Loucy (cell line): ENCODE measurements around the gene SIK3.

Source experiments
- H2AFZ ChIP-seq: fragments of 200-600 bp; sonication (generic); 2 replicates; pipeline ENCODE4 v1.6.0; 2016; ENCODE audit warnings: antibody characterized with exemption, mild to moderate bottlenecking, low read length, moderate library complexity
- H3F3A ChIP-seq: fragments of 200-600 bp; 2 replicates; pipeline ENCODE4 v1.6.0; 2016; ENCODE audit warnings: antibody characterized with exemption, low read depth, mild to moderate bottlenecking
- H3K27me3 ChIP-seq: fragments of 200-600 bp; sonication (generic); 2 replicates; pipeline ENCODE4 v1.6.1; 2014; ENCODE audit warnings: low read length, mild to moderate bottlenecking; ENCODE audit not compliant: insufficient read depth, poor library complexity, severe bottlenecking
- H3K36me3 ChIP-seq: fragments of 200-600 bp; sonication (generic); 2 replicates; pipeline ENCODE4 v1.6.1; 2016; ENCODE audit warnings: low read length; ENCODE audit not compliant: insufficient read depth
- H3K4me1 ChIP-seq: fragments of 200-600 bp; sonication (generic); 2 replicates; pipeline ENCODE4 v1.5.1; 2014; ENCODE audit warnings: low read length, mild to moderate bottlenecking; ENCODE audit not compliant: insufficient read depth, poor library complexity, severe bottlenecking
- H3K4me2 ChIP-seq: fragments of 200-600 bp; sonication (generic); 2 replicates; pipeline ENCODE4 v1.6.0; 2014; ENCODE audit warnings: antibody characterized with exemption, low read length, low read depth, mild to moderate bottlenecking; ENCODE audit not compliant: poor library complexity, severe bottlenecking
- H3K4me3 ChIP-seq: fragments of 200-600 bp; sonication (generic); 2 replicates; pipeline ENCODE4 v1.5.1; 2014; ENCODE audit warnings: low read length, mild to moderate bottlenecking, mixed read lengths; ENCODE audit not compliant: poor library complexity, severe bottlenecking
- H3K79me2 ChIP-seq: fragments of 200-600 bp; sonication (generic); 2 replicates; pipeline ENCODE4 v1.6.1; 2014; ENCODE audit warnings: low read length; ENCODE audit not compliant: insufficient read depth
- H3K9ac ChIP-seq: fragments of 200-600 bp; sonication (generic); 2 replicates; pipeline ENCODE4 v1.6.0; 2014; ENCODE audit warnings: mild to moderate bottlenecking, low read depth, low read length, moderate library complexity; ENCODE audit not compliant: poor library complexity, severe bottlenecking
- H3K9me2 ChIP-seq: fragments of 200-600 bp; sonication (generic); replicated peaks from 2 replicates; pipeline ENCODE4 v1.6.1; 2016; ENCODE audit warnings: low read depth, low read length, mixed read lengths
- H3K9me3 ChIP-seq: fragments of 200-600 bp; sonication (generic); 2 replicates; pipeline ENCODE4 v1.6.1; 2014; ENCODE audit warnings: mild to moderate bottlenecking, antibody characterized with exemption, low read length, low read depth; ENCODE audit not compliant: insufficient read depth
- H4K20me1 ChIP-seq: fragments of 200-600 bp; sonication (generic); 2 replicates; pipeline ENCODE4 v1.6.0; 2014; ENCODE audit warnings: antibody characterized with exemption, low read length, mild to moderate bottlenecking; ENCODE audit not compliant: insufficient read depth, poor library complexity, severe bottlenecking
- CTCF ChIP-seq: fragments of 200-600 bp; sonication (generic); conservative IDR thresholded peaks from 2 replicates; pipeline ENCODE4 v1.5.1; 2014; ENCODE audit warnings: mild to moderate bottlenecking, antibody characterized with exemption, low read length
- EZH2phosphoT487 ChIP-seq: fragments of 200-600 bp; IDR thresholded peaks from 2 replicates; pipeline ENCODE4 v1.6.1; 2018; ENCODE audit warnings: antibody characterized with exemption, mild to moderate bottlenecking, moderate library complexity, borderline replicate concordance

SIK3 gene

GRCh38 chr11:117059611-117060148 lies 38.5 kb downstream of the SIK3 start:
- peaks cover 25% of the 10 kb centered on the region for H4K20me1 ChIP-seq
- no peak overlapping the region for H3K4me2 ChIP-seq
- no peaks in the 10 kb centered on the region for H3F3A ChIP-seq
- peaks cover 26% of the 10 kb centered on the region for H3K4me1 ChIP-seq
- H3K9ac ChIP-seq, result no peak overlapping the region
- H3K79me2 ChIP-seq, result peaks cover 87% of the 10 kb centered on the region
- no peaks in the 10 kb centered on the region for H3K9me2 ChIP-seq
- no peaks in the 10 kb centered on the region for H3K9me3 ChIP-seq
- no peaks in the 10 kb centered on the region for H3K36me3 ChIP-seq
- H2AFZ ChIP-seq, result no peak overlapping the region
- TF ChIP-seq EZH2phosphoT487 (no peak), CTCF (no peak)
- H3K27me3 ChIP-seq, result no peaks in the 10 kb centered on the region
- H3K4me3 ChIP-seq, result no peak overlapping the region

- no peak overlapping the region for H3K4me2 ChIP-seq
- no peak for TF ChIP-seq CTCF
- TF ChIP-seq EZH2phosphoT487, result no peak
- H3K9me2 ChIP-seq, result no peaks in the 10 kb centered on the region
- H3K4me1 ChIP-seq, result peaks cover 17% of the 10 kb centered on the region
- peaks cover 88% of the 10 kb centered on the region for H3K79me2 ChIP-seq
- no peak overlapping the region for H3K9ac ChIP-seq
- H3F3A ChIP-seq, result no peaks in the 10 kb centered on the region
- no peak overlapping the region for H3K4me3 ChIP-seq
- H2AFZ ChIP-seq, result no peak overlapping the region
- H3K27me3 ChIP-seq, result no peaks in the 10 kb centered on the region
- peaks cover 23% of the 10 kb centered on the region for H4K20me1 ChIP-seq
- no peaks in the 10 kb centered on the region for H3K9me3 ChIP-seq
- no peaks in the 10 kb centered on the region for H3K36me3 ChIP-seq
Measured at GRCh38 chr11:117058761-117059261, 39.4 kb downstream of the SIK3 start.

GRCh38 chr11:117057727-117058126 lies 40.5 kb downstream of the SIK3 start:
- Histone ChIP-seq H4K20me1 (peaks cover 22% of the 10 kb centered on the region), H3K36me3 (no peaks in the 10 kb centered on the region), H3K79me2 (peaks cover 87% of the 10 kb centered on the region), H3F3A (no peaks in the 10 kb centered on the region), H3K4me3 (no peak overlapping the region), H3K9me2 (no peaks in the 10 kb centered on the region), H2AFZ (no peak overlapping the region), H3K9ac (no peak overlapping the region), H3K27me3 (no peaks in the 10 kb centered on the region), H3K4me2 (no peak overlapping the region), H3K4me1 (peaks cover 7% of the 10 kb centered on the region), H3K9me3 (no peaks in the 10 kb centered on the region)
- TF ChIP-seq EZH2phosphoT487 (no peak), CTCF (no peak)
